GM19324 (cell line): Measurements from ENCODE around the gene CBFA2T3.
"Not testable (repeated sequence)": the region's sequence is repeated elsewhere in the genome, so short reads cannot be mapped to it uniquely, and the experiment has no call there.

Experiments used
- ATAC-seq: cut with Tn5 transposase; IDR thresholded peaks from one replicate; pipeline ENCODE4 v1.9.1; 2021; ENCODE audit warnings: mild to moderate bottlenecking, moderate library complexity; ENCODE audit not compliant: unreplicated experiment, low FRiP score

The CBFA2T3 gene

GRCh38 chr16:88896238-88897070, 80.6 kb downstream of the CBFA2T3 start:
- ATAC-seq: no peak

DNA sequence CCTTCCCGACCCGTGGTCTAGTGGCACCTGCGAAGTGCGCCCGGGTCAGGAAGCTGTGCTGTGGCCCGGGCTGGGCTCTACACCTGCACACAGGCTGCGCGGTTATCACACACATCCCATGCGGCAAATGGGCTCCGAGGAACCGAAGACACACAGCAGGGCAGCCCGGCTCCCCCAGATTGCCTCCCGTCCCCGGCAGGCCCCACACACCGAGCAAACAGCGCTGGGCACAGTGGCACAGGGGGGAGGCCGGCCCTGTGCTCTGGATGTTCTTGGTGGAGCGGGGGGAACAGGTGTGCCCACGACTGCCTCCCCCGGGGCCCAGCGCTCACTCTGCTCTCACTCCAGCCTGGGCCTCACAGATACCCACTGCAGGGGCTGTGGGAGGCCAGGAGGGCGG, 81.7 kb downstream of the CBFA2T3 start:
- no peak for ATAC-seq

GRCh38 chr16:88894681-88895300, 82.2 kb downstream of the CBFA2T3 start:
- no peak for ATAC-seq

DNA sequence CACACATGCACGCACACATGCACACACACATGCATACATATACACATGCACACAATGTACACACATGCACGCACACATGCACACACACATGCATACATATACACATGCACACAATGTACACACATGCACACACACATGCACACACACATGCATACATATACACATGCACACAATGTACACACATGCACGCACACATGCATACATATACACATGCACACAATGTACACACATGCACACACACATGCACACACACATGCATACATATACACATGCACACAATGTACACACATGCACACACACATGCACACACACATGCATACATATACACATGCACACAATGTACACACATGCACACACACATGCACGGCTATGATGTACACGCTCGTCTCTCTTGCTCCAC, 82.7 kb downstream of the CBFA2T3 start:
- not testable (repeated sequence) for ATAC-seq

GRCh38 chr16:88893127-88893968, 83.7 kb downstream of the CBFA2T3 start:
- ATAC-seq: no peak

DNA sequence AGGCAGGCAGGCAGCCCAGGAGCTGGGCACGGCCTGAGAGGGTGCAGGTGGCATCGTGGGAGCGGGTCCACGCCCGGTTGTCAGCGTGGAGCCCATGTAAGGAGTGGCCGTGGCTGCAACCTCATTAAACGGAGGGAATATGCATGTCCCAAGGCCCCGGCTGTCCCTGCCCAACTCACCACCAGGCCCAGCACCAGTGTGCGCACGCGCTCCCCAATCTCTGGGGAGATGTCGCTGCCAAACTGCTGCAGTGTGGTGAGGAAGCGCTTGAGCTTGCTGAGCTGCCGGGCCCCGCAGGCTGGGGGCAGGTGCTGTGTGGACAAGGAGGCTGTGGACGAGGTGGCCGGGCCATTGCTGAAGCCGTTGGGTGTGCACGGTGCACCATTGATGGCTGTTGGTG, 84.9 kb downstream of the CBFA2T3 start:
- no peak for ATAC-seq

DNA sequence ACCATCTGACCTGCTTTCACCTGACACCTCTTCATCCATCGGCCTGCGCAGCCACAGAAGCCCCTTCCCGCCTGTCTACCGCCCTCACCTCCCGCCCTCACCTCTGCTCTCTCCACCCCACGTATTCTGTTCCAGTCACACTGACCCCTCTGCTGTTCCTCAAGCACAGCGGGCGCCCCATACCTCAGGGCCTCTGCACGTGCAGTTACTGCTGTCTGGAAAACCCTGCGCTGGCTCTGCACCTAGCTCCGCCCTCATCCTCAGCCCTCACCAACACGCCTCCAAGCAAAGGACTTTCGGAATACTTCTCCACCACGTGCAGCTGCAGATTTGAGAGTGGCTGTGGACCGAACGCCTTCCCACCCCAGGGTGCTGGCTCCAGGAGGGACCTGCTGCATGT, 85.9 kb downstream of the CBFA2T3 start:
- ATAC-seq: no peak

- ATAC-seq: not testable (repeated sequence)
Measured at GRCh38 chr16:88889702-88890352, 87.2 kb downstream of the CBFA2T3 start.

- ATAC-seq: no peak
Measured at GRCh38 chr16:88888461-88889387, 88.3 kb downstream of the CBFA2T3 start.

DNA sequence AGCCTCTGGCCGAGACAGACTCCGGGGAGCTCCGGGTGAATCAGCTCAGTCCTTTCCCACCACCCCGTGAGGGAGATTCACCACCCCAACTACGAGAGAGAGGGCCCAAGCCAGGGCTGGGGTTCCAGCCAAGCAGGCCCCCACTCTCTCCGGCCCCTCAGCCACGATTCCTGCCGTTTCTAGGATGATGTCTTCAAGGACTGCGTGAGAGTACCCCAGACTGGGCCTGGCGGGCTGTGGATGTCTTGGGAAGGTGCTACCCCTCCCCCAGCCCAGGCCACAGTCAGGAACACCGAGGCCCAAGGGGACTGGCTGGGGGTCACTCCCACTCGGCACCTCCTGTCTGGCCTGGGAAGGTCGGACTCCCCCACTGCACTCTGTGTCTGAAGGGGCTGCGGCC, 89.0 kb downstream of the CBFA2T3 start:
- no peak for ATAC-seq

- no peak for ATAC-seq
Measured at GRCh38 chr16:88886845-88887521, 90.0 kb downstream of the CBFA2T3 start.

GRCh38 chr16:88886420-88886844, 90.6 kb downstream of the CBFA2T3 start:
- no peak for ATAC-seq

- no peak for ATAC-seq
Measured at GRCh38 chr16:88885693-88886280, 91.2 kb downstream of the CBFA2T3 start.

DNA sequence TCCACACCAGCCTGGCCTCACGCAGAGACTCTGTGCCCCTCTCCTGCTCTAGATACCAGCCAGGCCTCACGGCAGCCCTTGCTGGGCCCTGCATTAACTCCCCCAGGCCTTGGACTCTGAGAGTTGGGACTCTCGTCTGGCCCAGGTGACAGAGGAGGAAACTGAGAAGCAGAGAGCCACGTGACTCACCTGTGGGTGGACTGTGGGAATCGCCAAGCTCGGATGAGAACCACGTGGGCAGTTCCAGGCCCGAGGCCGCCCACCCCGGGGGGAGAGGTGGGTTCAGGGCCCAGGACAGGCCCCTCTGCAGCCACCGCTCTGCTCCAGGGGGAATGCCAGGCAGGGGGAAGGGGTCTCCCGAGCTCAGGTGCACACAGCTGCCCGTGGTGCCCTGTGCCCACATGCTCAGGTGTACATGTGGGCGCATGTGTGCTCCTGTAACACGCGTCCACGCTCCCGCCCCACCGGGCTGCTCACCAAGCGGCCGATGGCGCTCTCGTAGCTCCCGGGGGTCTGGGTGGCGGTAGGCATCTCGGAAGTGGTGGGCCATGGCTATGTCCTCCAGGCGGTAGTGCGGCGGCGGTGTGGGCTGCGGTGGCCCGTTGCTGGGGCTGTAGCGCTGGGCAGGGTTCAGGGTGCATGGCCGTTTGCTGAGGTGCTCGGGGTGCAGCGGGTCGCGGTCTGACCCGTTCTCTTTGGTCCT, 92.3 kb downstream of the CBFA2T3 start:
- ATAC-seq: no peak

DNA sequence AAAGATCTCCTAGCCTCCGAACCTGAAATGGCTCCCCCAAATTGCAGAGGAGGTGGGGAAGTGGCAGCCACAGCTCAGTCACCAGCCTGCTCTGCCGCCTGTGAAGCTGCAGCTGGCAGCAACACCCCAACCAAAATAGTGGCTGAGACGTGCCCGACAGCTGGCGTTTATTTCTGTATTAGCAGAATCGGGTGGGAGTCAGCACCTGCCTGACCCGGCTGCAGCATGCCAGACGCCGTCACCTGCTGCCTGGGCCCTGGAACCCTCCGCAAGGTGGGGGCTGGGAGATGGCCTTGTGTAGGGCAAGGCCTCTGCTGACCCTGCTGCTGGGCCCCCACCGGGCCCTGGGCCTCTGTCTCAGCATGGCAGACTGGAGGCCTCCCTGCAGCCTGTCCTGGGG, 93.1 kb downstream of the CBFA2T3 start:
- no peak for ATAC-seq

- no peak for ATAC-seq
Measured at GRCh38 chr16:88883117-88883895, 93.7 kb downstream of the CBFA2T3 start.

GRCh38 chr16:88882358-88883030, 94.5 kb downstream of the CBFA2T3 start:
- no peak for ATAC-seq
